Neuronal stem cell (in vitro differentiated cells): ENCODE results near the gene WWC2.
A peak's percentile ranks its signal among the peaks of the same experiment; 100 is the strongest.

ENCODE experiments used
- DNase-seq: peaks from one replicate; pipeline ENCODE4 v3.0.0-alpha.2; 2013; ENCODE audit warnings: low spot score
- H2AFZ ChIP-seq: one replicate; pipeline ENCODE4 v1.6.1; 2013; ENCODE audit warnings: mild to moderate bottlenecking, low read length, inconsistent platforms
- H2AK5ac ChIP-seq: 2 replicates; pipeline ENCODE4 v1.6.1; 2013; ENCODE audit warnings: low read depth, mild to moderate bottlenecking, inconsistent platforms, low read length, moderate library complexity, mixed read lengths
- H2BK120ac ChIP-seq: 2 replicates; pipeline ENCODE4 v1.6.1; 2013; ENCODE audit warnings: low read depth, mild to moderate bottlenecking, inconsistent platforms, low read length, moderate library complexity, mixed read lengths
- H2BK12ac ChIP-seq: one replicate; pipeline ENCODE4 v1.6.1; 2013; ENCODE audit warnings: low read length, inconsistent platforms
- H2BK15ac ChIP-seq: 2 replicates; pipeline ENCODE4 v1.6.1; 2013; ENCODE audit warnings: mild to moderate bottlenecking, low read length, inconsistent platforms, mixed read lengths
- H2BK5ac ChIP-seq: one replicate; pipeline ENCODE4 v1.6.1; 2013; ENCODE audit warnings: inconsistent platforms, mild to moderate bottlenecking, low read length, moderate library complexity
- H3K14ac ChIP-seq: one replicate; pipeline ENCODE4 v1.6.1; 2013; ENCODE audit warnings: low read length, inconsistent platforms
- H3K18ac ChIP-seq: 2 replicates; pipeline ENCODE4 v1.6.1; 2013; ENCODE audit warnings: low read length, inconsistent platforms
- H3K23ac ChIP-seq: 2 replicates; pipeline ENCODE4 v1.6.1; 2013; ENCODE audit warnings: low read depth, mild to moderate bottlenecking, mixed read lengths, low read length, inconsistent platforms; ENCODE audit not compliant: poor library complexity
- H3K27ac ChIP-seq: replicated peaks from 3 replicates; pipeline ENCODE4 v1.5.1; 2013; ENCODE audit warnings: low read length, inconsistent platforms
- H3K27me3 ChIP-seq, 3 experiments: 2 replicates each; pipeline ENCODE4 v1.6.1; 2013; ENCODE audit warnings: low read length in 3 of 3, mild to moderate bottlenecking in 2 of 3, inconsistent platforms in 1 of 3, low read depth in 1 of 3, mixed read lengths in 1 of 3, moderate library complexity in 1 of 3; ENCODE audit not compliant: control insufficient read depth in 3 of 3, insufficient read depth in 3 of 3
- H3K36me3 ChIP-seq, 2 donors: replicated peaks in 1 of 2; 2 replicates each; pipeline ENCODE4 v1.6.1; 2013; ENCODE audit warnings: low read length in 2 of 2; ENCODE audit not compliant: control insufficient read depth in 2 of 2, insufficient read depth in 2 of 2
- H3K4ac ChIP-seq: 2 replicates; pipeline ENCODE4 v1.6.1; 2013; ENCODE audit warnings: inconsistent platforms, mild to moderate bottlenecking, low read length, moderate library complexity
- H3K4me1 ChIP-seq, 2 donors: 1 replicate in 1 of 2; 2 replicates in 1 of 2; pipeline ENCODE4 v1.6.1; 2013; ENCODE audit warnings: low read length in 2 of 2, low read depth in 1 of 2; ENCODE audit not compliant: control insufficient read depth in 2 of 2, insufficient read depth in 1 of 2
- H3K4me2 ChIP-seq: one replicate; pipeline ENCODE4 v1.6.1; 2013; ENCODE audit warnings: mild to moderate bottlenecking, low read length, inconsistent platforms; ENCODE audit not compliant: insufficient read depth, poor library complexity, severe bottlenecking
- H3K4me3 ChIP-seq, 2 donors: 2 replicates each; pipeline ENCODE4 v1.5.1; 2013; ENCODE audit warnings: low read length in 2 of 2, mild to moderate bottlenecking in 2 of 2, inconsistent platforms in 1 of 2, moderate library complexity in 1 of 2
- H3K79me1 ChIP-seq: one replicate; pipeline ENCODE4 v1.6.1; 2013; ENCODE audit warnings: low read depth, mild to moderate bottlenecking, inconsistent platforms, low read length, moderate library complexity
- H3K9ac ChIP-seq: one replicate; pipeline ENCODE4 v1.6.1; 2013; ENCODE audit warnings: mild to moderate bottlenecking, low read depth, low read length, inconsistent platforms; ENCODE audit not compliant: poor library complexity
- H3K9me3 ChIP-seq, 2 donors: replicated peaks in 1 of 2; 2 replicates each; pipeline versions ENCODE3 to v1.6.1; 2013; ENCODE audit warnings: low read length in 2 of 2, mild to moderate bottlenecking in 2 of 2, inconsistent platforms in 1 of 2, low read depth in 1 of 2, mixed read lengths in 1 of 2, moderate library complexity in 1 of 2; ENCODE audit not compliant: control insufficient read depth in 2 of 2, insufficient read depth in 1 of 2
- H4K8ac ChIP-seq: one replicate; pipeline ENCODE4 v1.6.1; 2013; ENCODE audit warnings: low read depth, mild to moderate bottlenecking, inconsistent platforms, low read length, moderate library complexity
- H4K91ac ChIP-seq: one replicate; pipeline ENCODE4 v1.6.1; 2013; ENCODE audit warnings: low read length, low read depth, mild to moderate bottlenecking, inconsistent platforms; ENCODE audit not compliant: poor library complexity
- WGBS, 2 donors: extraction: QIAGEN DNeasy Blood & Tissue Kit; methylation state at CpG; one replicate each; pipeline ENCODE4 v1.1.7; 2013; ENCODE audit warnings: missing lambda C conversion rate in 2 of 2, mixed read lengths in 1 of 2; ENCODE audit not compliant: insufficient read length in 2 of 2, insufficient replicate concordance in 1 of 2; ENCODE audit errors: extremely low coverage in 2 of 2; 5-methylcytosine and 5-hydroxymethylcytosine counted together

WWC2 gene

GRCh38 chr4:183345261-183345660 is 246.2 kb downstream of the WWC2 start:
- H3K27ac ChIP-seq: no peak overlapping the region

GRCh38 chr4:183347146-183347545 is 248.1 kb downstream of the WWC2 start:
- Histone ChIP-seq H3K4ac (no peak overlapping the region), H3K79me1 (no peaks in the 10 kb centered on the region), H3K9me3 (no peaks in the 10 kb centered on the region), H3K27me3 (no peaks in the 10 kb centered on the region), H2BK5ac (no peak overlapping the region), H2BK15ac (no peak overlapping the region), H3K4me2 (no peak overlapping the region), H3K18ac (no peak overlapping the region), H2AFZ (no peak overlapping the region), H3K23ac (no peak overlapping the region), H3K14ac (no peak overlapping the region), H2AK5ac (no peak overlapping the region), H3K4me3 (no peak overlapping the region), H3K27ac (no peak overlapping the region), H4K8ac (no peak overlapping the region), H3K36me3 (no peaks in the 10 kb centered on the region), H4K91ac (no peak overlapping the region), H2BK12ac (no peak overlapping the region), H3K9ac (no peak overlapping the region), H2BK120ac (no peak overlapping the region), H3K4me1 (peaks cover 0 to 6% of the 10 kb centered on the region in 2 donors)
- DNase-seq: no peak
- no CpG with 5 or more reads among the region's 8 CpGs for WGBS, 2 donors

More at GRCh38 chr4:183345261-183345660, 246.2 kb downstream of the WWC2 start:
- DNase-seq: no peak
- no peak overlapping the region for H2BK120ac ChIP-seq
- no peak overlapping the region for H3K14ac ChIP-seq
- H4K91ac ChIP-seq: no peak overlapping the region
- peaks cover 0 to 6% of the 10 kb centered on the region in 2 donors for H3K4me1 ChIP-seq
- no peak overlapping the region for H3K4ac ChIP-seq
- no peak overlapping the region for H2BK12ac ChIP-seq
- H3K18ac ChIP-seq: no peak overlapping the region
- no peak overlapping the region for H3K4me2 ChIP-seq
- H2AK5ac ChIP-seq: no peak overlapping the region
- no peaks in the 10 kb centered on the region for H3K27me3 ChIP-seq
- H2AFZ ChIP-seq: peak overlapping the region; percentile 62
- no peak overlapping the region for H2BK5ac ChIP-seq
- no peaks in the 10 kb centered on the region for H3K9me3 ChIP-seq
- no peak overlapping the region for H3K4me3 ChIP-seq
- WGBS, 2 donors: no CpG with 5 or more reads among the region's 4 CpGs
- H2BK15ac ChIP-seq: no peak overlapping the region
- H3K23ac ChIP-seq: no peak overlapping the region
- H3K79me1 ChIP-seq: no peaks in the 10 kb centered on the region
- no peak overlapping the region for H3K9ac ChIP-seq
- no peak overlapping the region for H4K8ac ChIP-seq
- H3K36me3 ChIP-seq: no peaks in the 10 kb centered on the region

GRCh38 chr4:183347566-183347965 is 248.5 kb downstream of the WWC2 start:
- WGBS, 2 donors: no CpG with 5 or more reads among the region's 4 CpGs
- DNase-seq: no peak
- Histone ChIP-seq H2BK15ac (no peak overlapping the region), H3K9me3 (no peaks in the 10 kb centered on the region), H3K27ac (no peak overlapping the region), H2AK5ac (no peak overlapping the region), H3K14ac (no peak overlapping the region), H3K9ac (no peak overlapping the region), H3K18ac (no peak overlapping the region), H3K4me3 (no peak overlapping the region), H4K8ac (no peak overlapping the region), H2BK12ac (no peak overlapping the region), H2BK120ac (no peak overlapping the region), H3K79me1 (no peaks in the 10 kb centered on the region), H3K23ac (no peak overlapping the region), H3K4me1 (peaks cover 0 to 6% of the 10 kb centered on the region in 2 donors), H3K36me3 (no peaks in the 10 kb centered on the region), H3K4ac (no peak overlapping the region), H2BK5ac (no peak overlapping the region), H4K91ac (no peak overlapping the region), H3K4me2 (no peak overlapping the region), H3K27me3 (no peaks in the 10 kb centered on the region), H2AFZ (no peak overlapping the region)

- H3K9me3 ChIP-seq: no peaks in the 10 kb centered on the region
- no peak overlapping the region for H2BK12ac ChIP-seq
- H4K91ac ChIP-seq: no peak overlapping the region
- H3K9ac ChIP-seq: no peak overlapping the region
- H3K4ac ChIP-seq: no peak overlapping the region
- H4K8ac ChIP-seq: no peak overlapping the region
- no peak overlapping the region for H3K23ac ChIP-seq
- no peak overlapping the region for H2AK5ac ChIP-seq
- H3K4me3 ChIP-seq: no peak overlapping the region
- H2AFZ ChIP-seq: no peak overlapping the region
- no peak overlapping the region for H2BK15ac ChIP-seq
- H3K4me2 ChIP-seq: no peak overlapping the region
- H2BK120ac ChIP-seq: no peak overlapping the region
- H3K79me1 ChIP-seq: no peaks in the 10 kb centered on the region
- H3K27ac ChIP-seq: no peak overlapping the region
- H3K18ac ChIP-seq: no peak overlapping the region
- DNase-seq: no peak
- H2BK5ac ChIP-seq: no peak overlapping the region
- no peaks in the 10 kb centered on the region for H3K27me3 ChIP-seq
- H3K36me3 ChIP-seq: no peaks in the 10 kb centered on the region
- peaks cover 0 to 6% of the 10 kb centered on the region in 2 donors for H3K4me1 ChIP-seq
- no CpG with 5 or more reads among the region's 12 CpGs for WGBS, 2 donors
- no peak overlapping the region for H3K14ac ChIP-seq
Measured at GRCh38 chr4:183348136-183348535, 249.1 kb downstream of the WWC2 start.
